ENCODE results near the gene ZNF14. TPM values are rescaled to one million over a fixed set of nuclear protein-coding genes. Genes with fewer than 3 reads are reported as not detected.

Gene ZNF14
- total and polyA plus RNA-seq, 9 of the 15 experiments (the other 6 are each of a cell fraction or from before 2014, with no cell fraction given) = 1.9 to 7.0 (median 4.0) TPM

DNA sequence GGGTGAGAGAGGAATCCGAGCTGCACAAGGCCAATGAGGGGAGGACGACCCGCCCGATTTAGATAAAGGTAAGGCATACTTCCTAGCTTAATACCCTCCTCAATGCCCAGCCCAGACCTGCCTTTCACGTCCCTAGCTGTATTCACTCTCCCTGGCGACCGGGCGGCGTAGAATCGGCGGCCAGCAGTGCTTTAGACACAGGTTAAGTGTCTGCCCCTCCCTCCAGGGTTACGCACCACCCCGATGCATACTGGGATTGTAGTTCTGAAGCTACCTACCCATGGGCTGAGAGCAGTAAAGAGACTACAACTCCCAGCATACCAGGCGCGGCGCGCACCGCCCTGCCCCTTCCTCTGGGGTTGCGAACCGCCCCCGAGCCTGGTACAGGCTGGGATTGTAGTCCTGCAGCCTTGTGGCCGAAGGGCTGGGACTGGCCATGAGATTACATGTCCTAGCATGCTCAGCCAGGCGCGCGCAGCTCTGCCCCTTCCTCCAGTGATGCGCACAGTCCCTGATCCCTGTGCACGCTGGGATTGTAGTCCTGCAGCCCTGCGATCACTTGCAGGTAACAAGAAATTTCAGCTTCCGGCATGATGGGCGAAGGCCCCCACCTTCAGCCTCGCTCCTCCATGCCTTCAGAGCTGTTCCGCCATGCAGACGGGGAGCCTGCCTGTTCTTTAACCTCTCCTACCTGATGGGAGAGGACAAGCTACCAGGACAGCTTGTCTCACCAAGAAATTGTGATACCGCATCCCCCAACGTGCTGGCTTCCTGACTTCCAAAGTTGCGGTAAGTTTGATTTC, 43.5 kb upstream of the ZNF14 start (continued):
- peak; percentile 77 for TF ChIP-seq ARID4B (CRISPR knock-in tag; IDR thresholded peaks at IDR 0.05)
- no peak for TF ChIP-seq FUS (optimal IDR thresholded peaks at IDR 0.05; ENCODE audit: low read depth, low read length)
- TF ChIP-seq ZFP36 (IDR thresholded peaks at IDR 0.05; ENCODE audit: low read depth, low read length, partially characterized antibody) = no peak
- TF ChIP-seq MTA1 (IDR thresholded peaks at IDR 0.05; ENCODE audit: borderline replicate concordance) = no peak
- no peak for TF ChIP-seq SRSF1 (IDR thresholded peaks at IDR 0.05; ENCODE audit: low read depth, low read length)
- TF ChIP-seq CBX2 (IDR thresholded peaks at IDR 0.05; ENCODE audit: insufficient read depth, low read length, poor library complexity, severe bottlenecking) = no peak
- no peak for TF ChIP-seq LEF1 (IDR thresholded peaks at IDR 0.05)
- no peak for TF ChIP-seq RBM15 (IDR thresholded peaks at IDR 0.05; ENCODE audit: insufficient read depth, low read length)
- TF ChIP-seq ETV1 (tag; conservative IDR thresholded peaks at IDR 0.05; ENCODE audit: low read depth) = peak; percentile 60
- no peak for TF ChIP-seq ESRRB (CRISPR knock-in tag; IDR thresholded peaks at IDR 0.05; ENCODE audit: borderline replicate concordance)
- no peak for TF ChIP-seq GABPB2 (CRISPR knock-in tag; conservative IDR thresholded peaks at IDR 0.05)

Measured in K562 (cell line).